Measurements from ENCODE around the gene EXOSC10. TPM values are rescaled to one million over a fixed set of nuclear protein-coding genes. Genes with fewer than 3 reads are reported as not detected.

EXOSC10 gene
- total and polyA plus RNA-seq, 2 of the 13 experiments (the other 11 are each of a cell fraction or from before 2014, with no cell fraction given), result 48.4 to 67.6 TPM

- TF ChIP-seq CTCF (CRISPR knock-in tag; IDR thresholded peaks at IDR 0.05) (peak; percentile 96), STAG1 (CRISPR knock-in tag; IDR thresholded peaks at IDR 0.05) (peak; percentile 97), ZNF580 (CRISPR knock-in tag; IDR thresholded peaks at IDR 0.05; ENCODE audit: borderline replicate concordance, low read depth) (peak; percentile 65; the same call in 1 of the 2 replicates), SETDB1 (CRISPR knock-in tag; IDR thresholded peaks at IDR 0.05; ENCODE audit: borderline replicate concordance) (no peak), KDM3A (CRISPR knock-in tag; IDR thresholded peaks at IDR 0.05; ENCODE audit: low read depth) (peak; percentile 89; the same call in 1 of the 2 replicates), ZFP41 (CRISPR knock-in tag; IDR thresholded peaks at IDR 0.05; ENCODE audit: borderline replicate concordance) (no peak), ZNF644 (CRISPR knock-in tag; IDR thresholded peaks at IDR 0.05; ENCODE audit: low read depth) (no peak), ZNF331 (CRISPR knock-in tag; IDR thresholded peaks at IDR 0.05) (peak; percentile 71; the same call in 1 of the 2 replicates), ERF (CRISPR knock-in tag; IDR thresholded peaks at IDR 0.05) (0 out of 2 replicates have a peak, but pooled peaks have one; percentile 26), GATAD2A (CRISPR knock-in tag; IDR thresholded peaks at IDR 0.05) (peak; percentile 44; the same call in 1 of the 2 replicates), SMC3 (IDR thresholded peaks at IDR 0.05; ENCODE audit: low read length) (peak; percentile 95), FOXA1 (IDR thresholded peaks at IDR 0.05) (no peak), FOXA1 (CRISPR knock-in tag; IDR thresholded peaks at IDR 0.05) (peak; percentile 34; the same call in 1 of the 2 replicates), FOSL2 (CRISPR knock-in tag; IDR thresholded peaks at IDR 0.05) (peak; percentile 24; the same call in 1 of the 2 replicates), ZNF326 (CRISPR knock-in tag; IDR thresholded peaks at IDR 0.05; ENCODE audit: borderline replicate concordance) (no peak), SKIL (CRISPR knock-in tag; IDR thresholded peaks at IDR 0.05; ENCODE audit: borderline replicate concordance) (no peak), MIXL1 (CRISPR knock-in tag; IDR thresholded peaks at IDR 0.05) (0 out of 2 replicates have a peak, but pooled peaks have one; percentile 39), HMGXB4 (CRISPR knock-in tag; IDR thresholded peaks at IDR 0.05; ENCODE audit: borderline replicate concordance in 1 of 2, low read depth in 1 of 2) (peak in 1 of 2 experiments; percentile 37; a peak in 1 of 4 replicates), IRF2 (CRISPR knock-in tag; IDR thresholded peaks at IDR 0.05) (peak; percentile 68; the same call in 1 of the 2 replicates), SMARCC2 (IDR thresholded peaks at IDR 0.05) (no peak), SAP130 (CRISPR knock-in tag; IDR thresholded peaks at IDR 0.05; ENCODE audit: low read depth) (peak; percentile 47; the same call in 1 of the 2 replicates), IKZF5 (CRISPR knock-in tag; IDR thresholded peaks at IDR 0.05) (0 out of 2 replicates have a peak, but pooled peaks have one; percentile 19), REPIN1 (CRISPR knock-in tag; IDR thresholded peaks at IDR 0.05; ENCODE audit: borderline replicate concordance, low read depth) (0 out of 2 replicates have a peak, but pooled peaks have one; percentile 27)
These were observed 61.9 kb downstream of the EXOSC10 start (continued) for GRCh38 chr1:11037740-11038182.

All from HepG2 (cell line).